Esophagus muscularis mucosa (tissue), 4 donors: Measurements from ENCODE around the gene ATXN2. TPM values are rescaled to one million over a fixed set of nuclear protein-coding genes. Genes with fewer than 3 reads are reported as not detected.

Source experiments
- DNase-seq: peaks from one replicate; pipeline ENCODE4 v3.0.0-alpha.2; 2017; ENCODE audit errors: extremely low spot score
- H3K27ac ChIP-seq, 4 donors: fragments of 200-600 bp; sonication (generic); replicated peaks in 1 of 4; 1 replicate in 3 of 4; 2 replicates in 1 of 4; pipeline ENCODE4 v1.5.1; 2016 to 2019; ENCODE audit warnings: mild to moderate bottlenecking in 1 of 4
- H3K27me3 ChIP-seq, 4 donors: fragments of 200-600 bp; sonication (generic); one replicate each; pipeline versions ENCODE4 v1.5.1 to v1.6.0; 2016 to 2019
- H3K36me3 ChIP-seq, 4 donors: fragments of 200-600 bp; sonication (generic); one replicate each; pipeline ENCODE4 v1.5.1; 2016 to 2019
- H3K4me1 ChIP-seq, 4 donors: fragments of 200-600 bp; sonication (generic); one replicate each; pipeline ENCODE4 v1.5.1; 2016 to 2019
- H3K4me3 ChIP-seq, 4 donors: fragments of 200-600 bp; sonication (generic); 1 replicate in 2 of 4; 2 replicates in 2 of 4; pipeline ENCODE4 v1.5.1; 2016 to 2019; ENCODE audit warnings: mild to moderate bottlenecking in 4 of 4, moderate library complexity in 1 of 4
- H3K9me3 ChIP-seq, 4 donors: fragments of 200-600 bp; sonication (generic); 1 replicate in 3 of 4; 2 replicates in 1 of 4; pipeline ENCODE4 v1.5.1; 2016 to 2019
- CTCF ChIP-seq, 3 experiments: fragments of 200-600 bp in 2 of 3; fragments of 450-650 bp in 1 of 3; sonication (generic) in 2 of 3; IDR thresholded peaks; one replicate each; pipeline ENCODE4 v1.5.1; 2017 to 2019; ENCODE audit warnings: antibody characterized with exemption in 3 of 3, mild to moderate bottlenecking in 2 of 3, moderate library complexity in 1 of 3
- EP300 ChIP-seq: sonication (generic); formaldehyde crosslinking; IDR thresholded peaks from one replicate; pipeline ENCODE4 v1.6.1; 2017; ENCODE audit warnings: antibody characterized with exemption
- POLR2A ChIP-seq: fragments of 450-650 bp; IDR thresholded peaks from one replicate; pipeline ENCODE4 v1.6.1; 2017; ENCODE audit warnings: antibody characterized with exemption, moderate library complexity, mild to moderate bottlenecking, low read depth
- POLR2AphosphoS5 ChIP-seq, 2 donors: sonication (generic); formaldehyde crosslinking; IDR thresholded peaks; one replicate each; pipeline ENCODE4 v1.6.1; 2017; ENCODE audit warnings: antibody characterized with exemption in 2 of 2
- WGBS: methylation state at CpG from one replicate; pipeline ENCODE4 v1.1.5; 2018; 5-methylcytosine and 5-hydroxymethylcytosine counted together
- intact Hi-C: fragments of 100-400 bp; cut with DNase I; formaldehyde crosslinking; loops from one replicate; pipeline ENCODE4 v1.15.1; 2023
- total RNA-seq, 4 donors: library from RNA; depleted of rRNA; stranded (reverse); fragments of >200 nt; gene quantifications; one replicate each; pipeline versions ENCODE4 v1.1.0 to v1.2.1, GENCODE V29; 2016

ATXN2 gene
- total RNA-seq, 4 donors from 2014 or later, result 32.0 to 57.3 (median 52.0) TPM

- Histone ChIP-seq H3K4me1 (peaks cover 15 to 39% (median 21%) of the 10 kb centered on the region in 4 donors), H3K27me3 (no peaks in the 10 kb centered on the region), H3K9me3 (no peaks in the 10 kb centered on the region), H3K4me3 (no peak overlapping the region), H3K36me3 (peaks cover 12 to 58% (median 40%) of the 10 kb centered on the region in 4 donors), H3K27ac (no peak overlapping the region)
- WGBS, result 75% methylated on average over 2 of the region's 2 CpGs
- no peak for TF ChIP-seq POLR2AphosphoS5 (IDR thresholded peaks at IDR 0.05)
- TF ChIP-seq CTCF (IDR thresholded peaks at IDR 0.05), result no peak
- no peak for TF ChIP-seq POLR2A
- TF ChIP-seq EP300, result no peak
- intact Hi-C loops, result no loop called here
- no peak for DNase-seq
Measured at GRCh38 chr12:111417290-111417689, 181.8 kb downstream of the ATXN2 start.

GRCh38 chr12:111414711-111415252 lies 184.3 kb downstream of the ATXN2 start:
- H3K9me3 ChIP-seq, result no peaks in the 10 kb centered on the region
- TF ChIP-seq EP300 (no peak), POLR2A (no peak), POLR2AphosphoS5 (IDR thresholded peaks at IDR 0.05) (no peak), CTCF (IDR thresholded peaks at IDR 0.05) (no peak)
- no peak for DNase-seq
- peaks cover 12 to 33% (median 27%) of the 10 kb centered on the region in 4 donors for H3K36me3 ChIP-seq
- no peaks in the 10 kb centered on the region for H3K27me3 ChIP-seq
- H3K27ac ChIP-seq, result no peak overlapping the region
- H3K4me1 ChIP-seq, result peaks cover 40 to 55% (median 46%) of the 10 kb centered on the region in 4 donors
- H3K4me3 ChIP-seq, result no peak overlapping the region
- WGBS, result 96% methylated on average over 4 of the region's 7 CpGs
- intact Hi-C loops, result no loop called here

GRCh38 chr12:111413442-111414086 lies 185.6 kb downstream of the ATXN2 start:
- 83% methylated on average over 10 of the region's 12 CpGs for WGBS
- Histone ChIP-seq H3K27ac (peak overlapping the region in 1 of 4 donors; percentile 78), H3K4me3 (no peak overlapping the region), H3K27me3 (no peaks in the 10 kb centered on the region), H3K4me1 (peaks cover 52 to 67% (median 58%) of the 10 kb centered on the region in 4 donors), H3K36me3 (peaks cover 7 to 21% (median 18%) of the 10 kb centered on the region in 4 donors), H3K9me3 (no peaks in the 10 kb centered on the region)
- TF ChIP-seq POLR2A (no peak), CTCF (IDR thresholded peaks at IDR 0.05) (no peak)
- no peak for DNase-seq
- intact Hi-C loops, result no loop called here

GRCh38 chr12:111412830-111413441 lies 186.2 kb downstream of the ATXN2 start:
- peaks cover under 1 to 16% (median 11%) of the 10 kb centered on the region in 4 donors for H3K36me3 ChIP-seq
- no peaks in the 10 kb centered on the region for H3K27me3 ChIP-seq
- H3K9me3 ChIP-seq, result no peaks in the 10 kb centered on the region
- 67% methylated on average over 6 of the region's 6 CpGs for WGBS
- intact Hi-C loops, result no loop called here
- DNase-seq, result no peak
- H3K27ac ChIP-seq, result peak overlapping the region; percentile 48 to 81 (median 68)
- no peak overlapping the region for H3K4me3 ChIP-seq
- TF ChIP-seq EP300 (no peak), POLR2A (no peak), CTCF (IDR thresholded peaks at IDR 0.05) (no peak), POLR2AphosphoS5 (IDR thresholded peaks at IDR 0.05) (no peak)
- H3K4me1 ChIP-seq, result peaks cover 59 to 73% (median 64%) of the 10 kb centered on the region in 4 donors
